HUDEP-2 (cell line): ENCODE data around the gene COG1.

Source experiments
- DNase-seq, 76 experiments: peaks; one replicate each; lab custom pipeline; 2025; ENCODE audit not compliant: unreplicated experiment in 76 of 76; lab: John Stamatoyannopoulos, UW

Gene COG1

GRCh38 chr17:73227944-73228343, 35.1 kb downstream of the COG1 start:
- DNase-seq: no peak

DNA sequence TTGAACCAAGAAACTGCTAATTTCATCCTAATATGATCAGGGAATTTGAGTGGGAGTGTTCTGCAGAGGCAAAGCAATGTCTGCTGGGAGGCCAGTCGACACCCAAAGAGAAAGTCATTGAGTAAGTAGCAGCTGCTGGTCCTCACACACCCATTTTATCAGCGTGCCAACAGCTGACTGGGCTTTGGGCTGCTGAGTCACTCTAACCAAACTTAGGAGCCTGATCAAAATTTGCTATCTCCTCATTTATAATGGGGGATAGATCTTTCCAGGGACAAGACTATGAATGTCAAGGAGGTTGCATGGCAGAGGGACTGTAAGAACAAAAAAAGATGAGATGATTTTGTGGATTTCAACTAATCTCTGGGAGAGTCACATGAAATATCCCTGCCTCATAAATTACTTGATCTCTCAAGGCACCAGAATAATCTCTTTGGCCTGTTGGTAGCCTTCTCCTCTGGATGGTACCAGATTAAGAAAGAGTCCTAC, 35.9 kb downstream of the COG1 start:
- peak in 74 of 76 experiments; percentile 12 to 90 (median 72) for DNase-seq

GRCh38 chr17:73230088-73230487, 37.2 kb downstream of the COG1 start:
- DNase-seq: no peak

GRCh38 chr17:73231395-73231794, 38.5 kb downstream of the COG1 start:
- DNase-seq: peak in 9 of 76 experiments; percentile 5 to 36 (median 11)

- DNase-seq: peak in 74 of 76 experiments; percentile 43 to 98 (median 91)
These were observed 39.2 kb downstream of the COG1 start for GRCh38 chr17:73231841-73232586.

- peak in 14 of 76 experiments; percentile 2 to 52 (median 14) for DNase-seq
These were observed 39.9 kb downstream of the COG1 start for GRCh38 chr17:73232587-73233373.

DNA sequence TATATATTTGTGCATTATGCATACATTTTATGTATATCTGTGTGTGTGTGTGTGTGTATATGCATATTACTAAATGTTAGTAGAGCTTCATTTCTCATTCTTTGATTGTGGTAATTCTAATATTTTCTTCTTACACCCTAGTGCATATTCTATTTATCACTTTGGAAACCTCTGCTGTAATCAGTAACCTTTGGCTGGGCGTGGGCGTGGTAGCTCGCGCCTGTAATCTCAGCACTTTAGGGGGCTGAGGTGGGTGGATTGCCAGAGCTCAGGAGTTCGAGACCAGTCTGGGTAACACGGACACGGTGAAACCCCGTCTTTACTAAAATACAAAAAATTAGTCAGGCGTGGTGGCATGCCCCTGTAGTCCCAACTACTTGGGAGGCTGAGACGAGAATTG, 41.9 kb downstream of the COG1 start:
- no peak for DNase-seq

DNA sequence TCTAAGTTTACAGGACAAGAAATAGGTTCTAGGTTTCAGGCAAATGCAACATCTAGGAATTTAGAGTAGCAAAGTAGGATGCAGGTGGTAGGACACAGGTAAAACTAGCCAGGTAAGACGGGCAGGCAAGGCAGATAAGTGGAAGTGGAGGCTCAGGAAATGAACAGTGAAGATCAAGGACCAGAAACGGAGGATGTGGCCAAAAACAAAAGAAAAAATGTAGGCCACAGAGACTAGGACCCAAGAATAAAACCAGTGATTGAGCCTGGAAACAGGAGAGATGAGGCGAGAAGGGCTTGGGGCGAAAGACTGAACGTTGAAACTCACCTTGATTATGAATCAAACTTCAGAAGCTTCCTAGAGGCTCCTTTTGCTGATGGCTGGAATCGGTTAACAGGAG, 44.9 kb downstream of the COG1 start:
- no peak for DNase-seq

- no peak for DNase-seq
These were observed 47.7 kb downstream of the COG1 start for GRCh38 chr17:73240561-73240960.

- no peak for DNase-seq
These were observed 54.9 kb downstream of the COG1 start for GRCh38 chr17:73247726-73248125.

- DNase-seq: no peak
These were observed 55.7 kb downstream of the COG1 start for GRCh38 chr17:73248532-73248931.

- DNase-seq: no peak
These were observed 56.8 kb downstream of the COG1 start for GRCh38 chr17:73249700-73250099.

DNA sequence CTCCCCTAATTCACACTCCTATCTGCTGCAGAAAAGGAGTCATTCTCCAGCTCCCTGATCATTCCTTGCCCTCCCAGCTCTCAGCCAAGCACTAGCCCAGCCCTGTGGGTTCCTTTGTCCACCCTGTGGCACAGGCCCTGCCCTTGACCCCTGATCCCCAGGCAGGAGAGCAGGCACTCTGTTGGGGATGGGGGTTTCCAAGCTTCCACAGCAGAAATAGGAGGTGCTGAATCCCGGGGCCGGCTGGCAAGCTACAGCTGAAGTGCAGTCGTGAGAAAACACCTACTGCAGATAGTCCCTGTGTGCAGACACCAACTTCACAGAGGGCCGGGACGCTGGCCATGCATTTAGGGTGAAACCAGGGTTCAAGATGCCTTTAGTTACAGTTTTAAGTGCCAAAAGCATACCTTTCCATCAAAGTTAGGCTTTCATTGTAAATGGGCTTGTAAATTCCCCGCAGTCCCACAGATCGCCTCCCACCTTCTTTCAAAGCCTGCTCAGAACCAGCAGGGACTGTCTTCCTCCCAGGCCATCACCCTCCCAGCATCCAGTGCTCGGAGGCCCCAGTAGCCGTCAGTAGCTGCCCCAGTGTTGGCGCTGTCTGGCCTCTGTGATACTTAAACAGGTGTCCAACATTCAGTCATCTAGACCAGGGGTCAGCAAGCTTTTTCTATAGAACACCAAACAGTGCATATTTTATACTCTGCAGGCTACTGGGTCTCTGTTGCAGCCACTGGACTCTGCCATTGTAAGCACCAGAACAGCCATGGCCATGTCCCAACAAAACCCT, 58.2 kb downstream of the COG1 start:
- no peak for DNase-seq

- DNase-seq: no peak
These were observed 59.0 kb downstream of the COG1 start for GRCh38 chr17:73251871-73252270.

DNA sequence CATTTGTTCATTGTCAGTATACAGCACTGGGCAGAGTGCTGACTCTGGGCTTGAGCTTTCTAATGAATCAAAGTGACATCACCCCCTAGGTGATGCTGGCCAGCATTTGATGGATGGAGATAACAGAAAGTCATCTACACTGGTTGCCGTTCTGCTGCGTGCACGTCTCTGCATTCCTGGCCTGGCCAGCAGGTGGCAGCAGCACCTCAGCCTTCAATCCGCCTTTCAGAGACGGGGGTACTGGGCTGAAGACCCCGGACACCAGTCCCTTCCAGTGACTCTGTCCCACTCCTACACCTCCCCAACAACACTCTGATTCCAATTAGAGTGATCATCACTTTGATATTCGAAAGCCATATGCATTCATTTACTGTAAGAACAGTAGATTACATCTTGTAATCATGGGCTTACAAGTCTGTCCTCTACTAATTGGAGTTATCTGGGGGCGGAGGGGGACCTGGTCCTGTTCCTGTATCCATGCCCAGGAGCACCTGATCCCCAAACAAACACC, 62.9 kb downstream of the COG1 start:
- peak in 31 of 76 experiments; percentile 1 to 42 (median 21) for DNase-seq

- DNase-seq: no peak
These were observed 63.4 kb downstream of the COG1 start for GRCh38 chr17:73256220-73256619.

- no peak for DNase-seq
These were observed 64.7 kb downstream of the COG1 start for GRCh38 chr17:73257516-73257915.
